HepG2 (cell line): Measurements from ENCODE around the gene CABLES2. TPM values are rescaled to one million over a fixed set of nuclear protein-coding genes. Genes with fewer than 3 reads are reported as not detected.

Experiments used
- HBP1 ChIP-seq: IDR thresholded peaks from 2 replicates; pipeline ENCODE4 v1.6.1; 2016; ENCODE audit warnings: low read depth, control low read depth
- MZF1 ChIP-seq: sonication (generic); formaldehyde crosslinking; IDR thresholded peaks from 2 replicates; pipeline ENCODE4 v1.8.1; 2023; ENCODE audit warnings: mild to moderate bottlenecking, missing genetic modification reagents, borderline replicate concordance
- ZGPAT ChIP-seq: IDR thresholded peaks from 2 replicates; pipeline ENCODE4 v1.6.1; 2016; ENCODE audit warnings: mild to moderate bottlenecking
- ZMAT3 ChIP-seq: sonication (generic); formaldehyde crosslinking; conservative IDR thresholded peaks from 2 replicates; pipeline ENCODE4 v1.7.0; 2021; ENCODE audit warnings: missing genetic modification reagents
- ZNF12 ChIP-seq: sonication (generic); formaldehyde crosslinking; IDR thresholded peaks from 2 replicates; pipeline ENCODE4 v1.5.0; 2020; ENCODE audit warnings: missing genetic modification reagents
- ZNF350 ChIP-seq: sonication (generic); formaldehyde crosslinking; IDR thresholded peaks from 2 replicates; pipeline ENCODE4 v1.4.0; 2020; ENCODE audit warnings: mild to moderate bottlenecking, low read depth, missing genetic modification reagents, borderline replicate concordance
- ZNF776 ChIP-seq: sonication (generic); formaldehyde crosslinking; IDR thresholded peaks from 2 replicates; pipeline ENCODE4 v1.4.0; 2020; ENCODE audit warnings: mild to moderate bottlenecking, missing genetic modification reagents
- polyA plus RNA-seq, 8 experiments: library from polyadenylated mRNA; depleted of rRNA in 3 of 8; stranded (reverse) in 7 of 8; unstranded in 1 of 8; fragments of >200 nt; fragmentation: Illumina TruSeq in 4 of 8; extraction: Trizol in 4 of 8; gene quantifications; 2 replicates each; pipeline versions ENCODE4 v1.2.1 to v1.2.3, GENCODE V29; 2011 to 2016; ENCODE audit warnings: low read depth in 4 of 8, missing spikeins in 1 of 8, mixed read lengths in 1 of 8; ENCODE audit not compliant: insufficient read depth in 1 of 8
- total RNA-seq, 5 experiments: library from RNA; depleted of rRNA; stranded (reverse); fragments of >200 nt; fragmentation: Illumina TruSeq; extraction: Trizol; gene quantifications; 2 replicates each; pipeline ENCODE4 v1.2.3, GENCODE V29; 2016; ENCODE audit warnings: low read depth in 1 of 5
- TF ChIP-seq, protein P1 (sequence below): sonication (generic); formaldehyde crosslinking; IDR thresholded peaks from 2 replicates; pipeline ENCODE4; 2020; ENCODE audit warnings: missing genetic modification reagents, mild to moderate bottlenecking, borderline replicate concordance

Gene CABLES2
- total and polyA plus RNA-seq, 2 of the 13 experiments (the other 11 are each of a cell fraction or from before 2014, with no cell fraction given) = 5.2 to 9.7 TPM

- TF ChIP-seq ZGPAT (no peak), ZNF12 (CRISPR knock-in tag) (no peak), ZNF776 (peak; percentile 53; the same call in 1 of the 2 replicates), HBP1 (CRISPR knock-in tag) (no peak), MZF1 (CRISPR knock-in tag) (no peak), ZMAT3 (CRISPR knock-in tag) (no peak), ZNF350 (CRISPR knock-in tag) (no peak)
- TF ChIP-seq, protein P1, sequence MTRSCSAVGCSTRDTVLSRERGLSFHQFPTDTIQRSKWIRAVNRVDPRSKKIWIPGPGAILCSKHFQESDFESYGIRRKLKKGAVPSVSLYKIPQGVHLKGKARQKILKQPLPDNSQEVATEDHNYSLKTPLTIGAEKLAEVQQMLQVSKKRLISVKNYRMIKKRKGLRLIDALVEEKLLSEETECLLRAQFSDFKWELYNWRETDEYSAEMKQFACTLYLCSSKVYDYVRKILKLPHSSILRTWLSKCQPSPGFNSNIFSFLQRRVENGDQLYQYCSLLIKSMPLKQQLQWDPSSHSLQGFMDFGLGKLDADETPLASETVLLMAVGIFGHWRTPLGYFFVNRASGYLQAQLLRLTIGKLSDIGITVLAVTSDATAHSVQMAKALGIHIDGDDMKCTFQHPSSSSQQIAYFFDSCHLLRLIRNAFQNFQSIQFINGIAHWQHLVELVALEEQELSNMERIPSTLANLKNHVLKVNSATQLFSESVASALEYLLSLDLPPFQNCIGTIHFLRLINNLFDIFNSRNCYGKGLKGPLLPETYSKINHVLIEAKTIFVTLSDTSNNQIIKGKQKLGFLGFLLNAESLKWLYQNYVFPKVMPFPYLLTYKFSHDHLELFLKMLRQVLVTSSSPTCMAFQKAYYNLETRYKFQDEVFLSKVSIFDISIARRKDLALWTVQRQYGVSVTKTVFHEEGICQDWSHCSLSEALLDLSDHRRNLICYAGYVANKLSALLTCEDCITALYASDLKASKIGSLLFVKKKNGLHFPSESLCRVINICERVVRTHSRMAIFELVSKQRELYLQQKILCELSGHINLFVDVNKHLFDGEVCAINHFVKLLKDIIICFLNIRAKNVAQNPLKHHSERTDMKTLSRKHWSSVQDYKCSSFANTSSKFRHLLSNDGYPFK (CRISPR knock-in tag) = peak; percentile 10; the same call in 1 of the 2 replicates
Measured at GRCh38 chr20:62404761-62405107, 2.4 kb downstream of the CABLES2 start (continued).
